ENCODE results near the gene WEE2.

WEE2 gene

DNA sequence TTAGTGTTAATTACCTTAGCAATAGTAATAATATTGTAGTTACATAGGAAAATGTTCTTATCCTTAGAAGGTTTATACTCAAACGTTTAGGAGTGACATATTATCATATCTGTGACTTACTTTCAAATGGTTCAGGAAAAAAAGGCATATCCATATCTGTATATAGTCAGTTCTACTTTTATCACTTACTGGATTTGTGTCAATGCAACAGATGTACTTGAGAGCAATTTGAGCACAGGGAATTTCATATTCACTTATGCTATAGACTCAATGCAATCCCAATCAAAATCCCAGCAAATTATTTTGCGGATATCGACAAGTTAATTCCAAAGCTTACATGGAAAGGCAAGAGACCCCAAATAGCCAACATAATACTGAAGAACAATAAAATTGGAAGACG lies 16.2 kb upstream of the WEE2 start:
- DNase-seq: no peak

DNA sequence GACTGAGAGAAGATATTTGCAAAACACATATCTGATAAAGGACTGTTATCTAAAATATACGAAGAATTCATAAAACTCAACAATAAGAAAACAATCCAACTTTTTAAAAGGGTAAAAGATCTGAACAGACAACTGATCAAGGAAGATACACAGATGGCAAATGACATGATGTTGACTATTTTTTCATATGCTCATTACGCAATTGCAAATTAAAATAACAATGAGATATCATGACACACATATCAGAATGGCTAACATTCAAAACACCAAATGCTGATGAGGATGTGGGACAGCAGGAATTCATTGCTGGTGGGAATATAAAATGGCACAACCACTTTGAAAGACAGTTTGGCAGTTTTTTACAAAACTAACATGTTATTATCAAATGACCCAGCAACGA lies 15.1 kb upstream of the WEE2 start:
- DNase-seq: no peak

DNA sequence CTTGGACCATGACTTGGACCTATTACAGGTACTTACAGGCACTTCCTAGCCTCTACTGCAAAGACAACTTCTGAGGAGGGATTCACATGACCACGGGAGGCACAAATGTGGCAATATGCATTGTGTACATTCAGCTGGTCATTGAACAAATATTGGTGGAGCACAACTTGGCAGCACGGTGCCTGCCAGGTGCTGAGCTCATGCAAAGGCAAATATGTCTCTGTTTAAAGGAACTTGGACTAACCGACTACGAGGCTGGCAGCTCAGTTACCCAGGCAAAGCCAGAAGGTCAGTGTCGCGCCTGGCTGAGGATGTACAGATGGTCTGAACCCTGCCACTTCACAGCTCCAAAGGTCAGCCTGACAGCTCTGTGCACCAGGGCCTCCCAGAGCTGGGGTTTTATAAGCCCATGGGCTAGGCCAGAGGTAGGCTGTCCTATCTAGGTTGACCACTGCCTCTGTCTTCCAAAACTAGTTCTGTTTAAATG lies 12.3 kb upstream of the WEE2 start:
- no peak for DNase-seq

DNA sequence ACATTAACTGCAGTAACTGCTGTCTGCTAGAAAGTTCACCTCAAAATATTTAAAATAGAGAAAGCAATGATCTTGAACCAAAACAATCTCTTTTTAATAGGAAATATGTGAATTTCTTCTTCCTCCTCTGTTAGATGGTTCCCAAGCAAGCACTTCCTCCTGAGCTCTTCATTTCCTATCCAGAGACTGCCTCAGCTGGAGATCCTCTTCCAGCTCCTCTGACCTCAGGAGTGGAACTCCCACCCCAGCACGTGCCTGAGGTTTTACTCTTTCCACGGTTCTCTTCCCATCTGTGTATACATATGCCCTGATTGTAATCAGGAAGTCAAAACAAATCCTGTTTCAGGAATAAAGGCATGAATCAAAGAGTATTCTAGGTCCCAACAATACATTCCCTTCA lies 11.8 kb upstream of the WEE2 start:
- DNase-seq: no peak

DNA sequence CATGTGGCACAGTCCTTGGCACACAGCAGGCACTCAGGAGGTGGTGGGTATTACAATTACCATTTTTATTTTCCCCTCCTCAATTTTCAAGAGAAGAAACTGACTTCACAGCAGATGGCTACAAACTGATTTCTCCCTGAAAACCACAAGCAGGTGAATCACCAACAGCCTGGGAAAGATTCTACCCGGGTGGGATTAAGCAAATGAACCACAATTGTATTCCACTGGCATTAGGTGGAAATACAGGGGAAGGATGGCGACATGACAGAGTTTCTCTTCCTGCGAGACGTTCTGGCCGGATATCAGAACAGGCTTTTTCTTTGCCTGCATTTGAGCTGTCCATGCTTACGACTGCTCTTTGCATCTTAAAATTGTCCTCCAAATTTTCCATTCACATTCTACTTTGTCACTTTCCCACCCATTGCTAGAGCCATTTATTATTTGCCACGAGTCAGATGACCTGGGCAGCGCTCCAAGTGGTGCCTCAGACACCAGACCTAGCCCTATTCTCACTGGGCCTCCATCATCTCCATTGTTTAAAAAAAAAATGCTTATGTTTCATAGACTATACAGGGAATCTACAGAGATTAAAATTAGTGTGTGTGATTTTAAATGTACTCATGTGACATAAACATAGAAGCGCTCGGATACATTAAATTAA lies 10.8 kb upstream of the WEE2 start:
- no peak for DNase-seq

DNA sequence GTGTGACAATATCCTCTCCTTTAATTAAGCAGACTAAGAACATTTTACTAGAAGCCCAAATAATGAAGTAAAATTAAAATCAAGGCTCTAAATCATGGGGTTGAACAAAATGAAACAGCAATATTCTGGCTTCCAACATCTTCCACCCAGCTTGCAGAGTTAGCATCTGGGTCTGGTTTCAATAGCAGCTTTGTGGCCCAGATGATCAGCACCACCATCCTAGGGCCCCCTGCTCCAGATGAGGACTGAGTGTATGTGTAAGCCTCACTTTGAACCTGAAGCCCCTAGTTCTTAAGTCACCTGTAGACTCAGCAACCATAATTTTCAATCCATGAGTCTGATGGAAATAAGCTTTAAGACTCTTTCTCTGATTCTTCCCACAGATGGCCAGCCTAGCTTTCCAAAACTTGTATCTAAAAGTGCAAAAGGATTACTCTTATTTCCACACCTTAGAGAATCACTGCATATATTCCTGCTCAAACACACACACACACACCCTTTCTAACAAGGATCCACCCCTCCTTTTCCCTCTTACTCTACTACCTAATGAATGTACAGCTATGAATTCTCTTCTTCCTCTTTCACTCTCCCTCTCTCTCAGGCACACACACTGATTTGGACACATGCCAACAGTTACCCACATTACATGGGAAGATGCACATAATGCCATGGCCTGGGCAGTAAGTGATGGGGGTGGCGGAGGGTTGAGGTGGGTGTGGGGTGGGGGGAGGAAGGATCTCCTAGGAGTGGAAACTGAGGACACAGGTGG lies 9.7 kb upstream of the WEE2 start:
- no peak for DNase-seq

DNA sequence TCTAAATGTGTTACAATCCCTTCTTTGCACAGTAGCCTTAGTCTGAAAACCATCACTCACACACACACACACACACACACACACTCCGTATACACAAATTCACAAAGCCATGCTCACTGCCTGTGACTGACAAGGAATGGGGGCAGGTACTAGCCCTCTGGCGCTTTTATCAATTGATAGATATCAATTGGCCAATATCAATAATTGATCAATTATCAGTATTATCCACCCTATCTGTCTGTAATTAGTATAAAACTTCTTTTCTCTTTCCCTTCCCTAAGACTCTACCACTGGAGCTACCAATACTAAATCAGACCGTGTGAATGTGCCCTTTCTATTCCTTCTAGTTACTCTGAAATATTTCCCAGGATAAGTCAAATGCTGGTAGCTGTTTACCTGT lies 8.3 kb upstream of the WEE2 start:
- no peak for DNase-seq

DNA sequence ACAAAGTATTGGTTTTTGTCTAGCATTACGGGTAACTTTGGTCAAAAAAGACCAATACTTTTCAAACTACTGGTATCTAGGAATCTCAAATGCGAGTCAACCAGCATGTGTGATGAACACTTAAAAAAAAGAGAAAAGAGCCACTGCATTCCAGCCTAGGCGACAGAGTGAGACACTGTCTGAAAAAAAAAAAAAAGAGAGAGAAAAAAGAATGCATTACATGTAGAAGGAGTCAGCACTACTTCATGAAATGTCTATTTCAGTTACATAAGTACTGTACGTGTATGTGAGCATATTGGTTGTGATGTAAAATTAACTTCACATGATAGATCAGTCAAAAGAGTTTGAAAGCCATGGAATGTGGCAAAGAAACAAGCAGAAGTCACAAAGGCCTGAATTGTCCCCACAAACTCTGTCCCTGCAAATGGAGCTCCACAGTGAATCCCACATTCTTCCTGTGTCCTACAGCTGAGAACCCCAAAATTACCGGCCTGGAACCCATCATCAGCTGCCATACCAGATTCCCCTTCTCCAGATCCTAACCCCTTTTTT lies 7.8 kb upstream of the WEE2 start:
- DNase-seq: no peak

DNA sequence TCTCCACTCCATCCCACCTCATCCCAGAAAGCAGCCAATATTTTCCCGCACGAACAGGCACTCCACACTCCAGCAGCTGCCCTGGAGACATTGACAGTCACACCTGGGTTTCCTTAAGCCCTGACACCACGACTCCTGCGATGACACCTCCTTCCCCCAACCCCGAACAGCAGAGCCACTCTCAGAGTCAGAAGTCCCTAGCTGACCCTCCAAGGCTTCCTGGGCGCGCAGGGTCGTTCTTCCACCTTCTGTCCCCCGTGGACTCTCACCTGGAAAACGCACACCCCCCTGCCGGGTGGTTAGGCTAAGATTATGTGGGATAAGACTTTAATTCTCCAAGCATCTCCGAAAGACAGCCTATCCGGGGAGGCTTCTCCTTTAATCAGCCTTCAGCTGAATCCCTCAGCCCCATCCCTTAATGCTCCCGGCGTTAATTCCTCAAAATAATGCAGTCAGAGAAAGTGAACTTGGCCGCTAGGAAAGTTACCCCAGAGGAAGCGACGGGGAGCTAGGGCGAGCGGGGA lies 7.2 kb upstream of the WEE2 start:
- no peak for DNase-seq

DNA sequence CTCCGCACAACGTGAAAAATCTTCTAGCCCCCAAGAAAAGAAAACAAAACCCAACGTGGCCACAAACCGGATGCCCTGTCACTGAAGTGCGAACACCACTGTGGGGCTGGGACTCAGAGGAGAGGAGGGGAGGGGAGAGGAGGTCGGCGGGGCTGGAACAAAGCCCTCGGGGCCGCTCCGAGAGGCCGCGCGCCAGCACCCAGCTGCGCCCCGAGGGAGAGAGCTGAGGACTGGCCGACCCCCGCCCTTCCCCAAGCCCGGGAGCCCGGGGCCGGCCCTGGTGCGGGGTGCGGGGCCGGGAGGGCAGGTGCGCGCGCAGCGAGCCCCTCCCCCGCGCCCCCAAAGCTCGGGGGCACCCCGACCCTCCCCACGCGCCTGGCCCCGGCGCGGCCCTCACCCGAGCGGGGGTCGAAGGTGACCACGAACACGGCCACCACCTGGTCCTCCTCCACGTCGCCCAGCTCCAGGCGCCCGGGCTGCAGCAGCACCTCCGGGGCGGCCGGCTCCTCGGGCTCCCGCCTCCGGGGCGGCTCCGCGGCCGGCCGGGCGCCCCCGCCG lies 6.6 kb upstream of the WEE2 start:
- no peak for DNase-seq

DNA sequence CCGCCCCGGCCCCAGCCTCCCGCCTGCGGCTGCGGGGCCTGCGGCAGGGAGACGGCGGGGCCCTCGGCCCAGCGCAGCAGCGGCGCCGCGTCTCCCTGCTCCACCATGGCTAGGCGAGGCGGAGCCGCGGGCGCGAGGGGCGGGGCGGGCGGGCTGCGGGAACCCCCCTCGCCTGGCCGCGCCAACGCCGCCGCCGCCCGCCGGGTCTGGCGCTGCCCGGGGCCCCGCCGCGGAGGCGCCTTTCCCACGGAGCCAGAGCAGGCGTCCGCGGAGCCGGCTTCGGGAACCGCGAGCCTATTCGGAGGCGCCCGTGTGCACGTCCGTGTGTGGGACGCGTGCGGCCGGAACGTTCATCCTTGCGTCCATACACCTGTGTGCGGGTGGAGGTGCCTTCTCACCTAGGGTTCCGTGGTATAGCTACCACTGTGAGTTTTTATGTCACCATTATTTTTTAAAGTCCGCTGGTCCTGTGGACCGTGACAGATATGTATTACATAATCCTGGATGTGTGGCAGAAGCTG lies 6.0 kb upstream of the WEE2 start, which contains the start of gene DENND11:
Gene DENND11, minus strand, starts transcription at position 120 of the 521 bp plus-strand sequence. Its CDS starts 13 bp downstream, at position 107.
- no peak for DNase-seq

DNA sequence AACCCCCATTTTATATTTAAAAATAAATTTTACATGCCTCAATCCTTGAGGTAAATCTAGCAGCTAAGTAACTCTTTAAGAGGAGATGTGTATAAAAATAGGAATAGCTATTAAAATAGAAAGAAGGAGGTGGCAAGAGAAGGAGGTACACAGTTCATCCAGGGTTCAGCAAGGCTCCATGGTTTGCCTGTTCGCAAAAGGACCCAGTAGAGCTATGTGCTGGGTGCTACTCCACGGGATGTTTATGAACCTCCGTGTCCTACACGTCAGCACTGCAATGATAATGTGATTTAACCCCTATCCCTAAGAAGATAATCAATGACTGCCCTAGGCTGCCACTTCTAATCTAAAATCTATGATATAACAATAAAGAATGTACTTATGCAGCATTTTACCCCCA lies 5.3 kb upstream of the WEE2 start:
- DNase-seq: no peak

DNA sequence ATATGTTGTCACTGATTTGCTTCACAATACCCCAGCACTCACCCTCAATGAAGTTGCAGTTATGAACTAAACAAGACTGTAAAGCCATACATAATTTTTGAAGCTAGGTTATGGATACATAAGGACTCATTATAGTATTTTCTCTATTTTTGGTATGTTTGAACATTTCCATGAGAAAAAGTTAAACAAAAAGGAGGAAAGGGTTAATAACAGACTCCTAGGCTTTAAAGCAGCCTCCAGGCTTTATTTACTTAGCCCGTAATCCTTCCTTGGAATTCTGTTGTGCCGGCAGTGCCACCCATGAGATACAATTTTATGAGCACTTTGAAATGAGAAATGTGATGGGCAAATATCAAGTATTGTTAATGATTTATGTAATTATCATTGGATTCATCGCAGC lies 4.0 kb upstream of the WEE2 start:
- DNase-seq: no peak

DNA sequence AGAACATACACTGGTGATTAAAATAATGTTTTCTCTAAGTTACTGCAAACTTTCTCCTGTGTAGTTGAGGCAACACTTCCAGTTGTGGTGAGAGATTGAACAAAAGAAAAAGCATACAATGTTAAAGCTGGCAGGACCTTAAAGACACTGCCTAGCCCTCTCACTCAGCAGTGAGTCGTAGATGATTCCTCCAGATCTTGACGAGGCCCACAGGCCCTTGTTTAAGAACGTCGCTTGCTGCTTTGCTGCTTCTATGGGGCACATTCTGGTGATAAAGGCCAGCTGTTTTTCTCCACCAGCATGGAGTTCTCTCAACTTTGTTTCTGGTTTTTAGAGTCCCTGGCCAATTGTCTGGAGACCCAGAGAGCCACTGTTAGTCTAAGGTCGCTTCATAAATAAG lies 3.4 kb upstream of the WEE2 start:
- no peak for DNase-seq

DNA sequence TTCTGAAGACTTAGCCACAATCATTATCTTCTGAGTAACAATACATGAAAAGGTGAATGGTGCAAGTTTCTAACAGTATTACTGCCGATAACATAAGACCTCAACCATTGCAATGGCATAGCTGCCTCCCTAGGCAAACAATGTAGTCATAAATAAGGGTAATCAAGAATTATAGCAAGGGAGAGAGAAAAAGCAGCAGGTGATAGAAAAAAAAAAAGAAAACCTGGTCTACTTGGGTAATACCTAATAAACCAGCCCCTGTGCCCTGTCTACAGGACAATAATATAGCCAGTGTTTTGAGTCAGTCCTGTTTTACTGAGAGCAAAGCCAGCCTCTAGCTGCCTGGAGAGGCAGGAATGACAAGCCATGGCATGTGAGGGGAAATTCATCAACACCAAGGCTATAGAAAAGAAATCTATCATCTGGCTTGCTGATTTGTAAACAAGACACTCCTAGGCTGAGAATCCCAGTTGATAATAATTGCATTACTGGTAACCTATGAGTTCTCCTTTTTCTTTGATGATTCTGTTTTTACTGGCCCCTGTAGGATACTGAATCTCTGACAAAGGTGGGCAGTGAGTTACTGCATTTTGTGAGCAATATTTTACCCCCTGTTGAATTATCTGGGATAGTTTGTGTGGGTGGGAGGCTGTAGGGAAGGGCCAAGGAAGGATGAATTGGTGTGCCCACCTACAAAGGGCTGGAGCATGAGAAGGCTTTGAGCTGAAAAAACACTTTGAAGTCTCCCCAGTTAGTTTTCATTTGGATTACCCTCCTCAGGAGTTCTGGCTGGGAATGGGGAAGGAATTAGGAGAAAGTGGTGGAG lies 1.7 kb upstream of the WEE2 start:
- no peak for DNase-seq

DNA sequence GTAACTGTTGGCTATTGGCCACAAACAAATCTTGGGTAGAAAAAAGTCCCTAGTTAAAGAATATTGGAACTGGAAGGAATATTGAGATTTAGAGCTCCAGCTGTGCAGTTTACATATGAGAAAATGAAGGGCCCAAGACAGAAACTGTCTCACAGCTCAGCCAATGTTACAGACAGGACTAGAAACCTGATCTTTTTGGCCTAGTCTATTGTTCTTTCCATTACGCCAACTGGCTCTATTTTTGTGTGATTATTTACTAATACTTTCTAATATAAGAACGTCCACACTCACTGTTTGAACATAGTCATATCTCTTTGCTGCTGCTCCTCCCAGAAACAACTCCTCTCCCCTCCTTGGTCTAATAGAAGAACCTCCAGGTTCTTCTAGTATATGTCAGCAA lies 1.2 kb downstream of the WEE2 start:
- DNase-seq: no peak

DNA sequence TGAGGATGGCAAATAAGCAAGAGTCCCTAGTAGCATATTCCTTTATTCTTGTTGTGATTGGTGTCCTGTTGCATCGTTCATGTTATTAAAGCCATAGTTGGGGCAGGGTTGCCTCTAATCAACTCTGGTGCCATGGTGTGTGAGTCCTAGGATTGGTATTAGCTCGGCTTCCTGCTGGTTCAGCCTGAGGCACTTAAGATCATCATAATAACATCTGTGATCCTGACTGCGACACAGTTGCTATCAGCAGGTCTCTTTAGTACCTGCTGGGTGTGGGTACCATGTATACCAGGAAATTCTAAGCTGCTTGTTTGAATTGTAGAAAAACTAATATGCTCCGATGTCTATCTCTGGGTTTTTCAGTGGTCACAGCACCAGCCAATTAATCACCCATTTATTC lies 1.6 kb downstream of the WEE2 start:
- no peak for DNase-seq

DNA sequence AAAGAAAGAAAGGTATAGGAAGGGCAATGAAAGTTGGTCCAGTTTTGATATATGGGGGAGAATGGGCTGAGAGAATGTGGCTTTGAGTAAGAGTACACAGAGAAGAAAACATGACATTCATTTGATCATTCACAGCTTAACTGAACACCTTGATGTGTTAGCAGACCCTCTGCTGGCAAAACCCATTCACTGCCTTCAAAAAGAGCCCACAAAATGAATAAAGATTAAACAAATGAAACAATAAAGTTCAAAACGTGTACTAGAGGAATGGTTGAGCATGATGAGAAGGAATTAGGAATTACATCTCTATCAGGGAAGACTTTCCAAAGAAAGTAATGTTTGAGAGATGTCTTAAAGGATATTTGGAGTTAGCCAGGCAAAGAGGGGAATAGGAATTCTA lies 2.1 kb downstream of the WEE2 start:
- DNase-seq: no peak

DNA sequence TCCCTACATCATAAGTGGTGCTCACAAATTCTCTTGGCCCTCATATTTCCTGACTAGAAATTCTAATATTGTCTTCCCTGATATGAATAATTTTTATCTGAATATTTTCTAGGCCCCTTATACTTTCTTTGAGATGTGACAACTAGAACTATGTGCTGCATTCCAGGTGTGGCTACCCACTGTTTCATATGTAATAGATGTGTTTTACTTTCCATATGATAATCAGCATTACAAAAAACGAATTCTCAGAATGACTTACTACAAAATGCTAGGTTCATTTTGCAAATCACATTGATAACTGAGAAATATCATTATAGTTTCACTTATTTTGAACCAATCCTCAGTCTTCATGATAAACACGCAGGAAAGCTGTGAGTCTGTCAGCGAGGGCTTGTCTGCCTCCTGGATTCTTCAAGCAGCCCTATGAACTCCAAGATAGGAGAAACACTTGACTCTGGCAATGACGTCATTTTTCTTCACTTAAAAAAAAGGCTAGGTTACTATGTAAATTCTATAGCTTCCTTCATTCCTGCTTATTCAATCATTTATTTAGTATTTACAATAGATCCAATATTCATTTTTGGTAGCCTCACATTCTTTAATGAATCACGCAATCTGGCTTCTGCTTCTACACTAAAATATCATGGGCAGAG lies 4.6 kb downstream of the WEE2 start:
- no peak for DNase-seq

DNA sequence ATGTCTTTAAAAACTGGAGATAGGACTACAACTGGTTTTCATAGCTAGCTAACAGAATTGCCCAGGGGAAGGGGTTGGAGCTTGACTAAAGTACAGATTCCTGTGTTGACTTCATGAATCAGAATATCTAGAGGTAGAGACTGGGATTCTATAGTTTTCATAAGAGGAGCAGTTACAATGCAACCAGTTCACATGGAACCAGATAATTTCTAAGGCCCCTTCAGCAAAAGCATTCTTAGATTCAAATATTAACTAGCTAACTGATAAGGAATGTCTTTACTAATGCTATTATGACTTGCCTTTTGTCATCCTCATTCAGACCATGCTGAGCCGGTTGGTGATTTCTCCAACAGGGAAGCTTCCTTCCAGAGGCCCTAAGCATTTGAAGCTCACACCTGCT lies 5.7 kb downstream of the WEE2 start:
- DNase-seq: no peak

DNA sequence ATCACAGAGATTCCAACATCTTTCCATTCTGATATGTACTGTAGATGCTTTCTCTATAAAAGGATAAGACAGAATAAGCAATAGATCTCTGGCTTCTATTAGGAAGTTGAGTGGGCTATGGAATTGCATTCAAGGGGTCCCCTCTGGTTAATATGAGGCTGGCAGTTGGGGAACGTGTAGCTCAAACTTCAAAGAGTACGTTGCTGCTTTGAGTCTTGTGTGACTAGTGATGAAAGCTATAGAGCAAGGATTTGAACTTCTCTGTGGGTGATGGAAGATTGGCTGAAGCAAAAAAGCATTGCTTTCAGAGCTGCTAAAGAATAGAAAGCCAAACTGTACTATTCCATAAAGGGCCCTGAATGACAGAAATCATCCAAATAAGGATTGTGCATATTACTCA lies 6.4 kb downstream of the WEE2 start:
- DNase-seq: no peak

DNA sequence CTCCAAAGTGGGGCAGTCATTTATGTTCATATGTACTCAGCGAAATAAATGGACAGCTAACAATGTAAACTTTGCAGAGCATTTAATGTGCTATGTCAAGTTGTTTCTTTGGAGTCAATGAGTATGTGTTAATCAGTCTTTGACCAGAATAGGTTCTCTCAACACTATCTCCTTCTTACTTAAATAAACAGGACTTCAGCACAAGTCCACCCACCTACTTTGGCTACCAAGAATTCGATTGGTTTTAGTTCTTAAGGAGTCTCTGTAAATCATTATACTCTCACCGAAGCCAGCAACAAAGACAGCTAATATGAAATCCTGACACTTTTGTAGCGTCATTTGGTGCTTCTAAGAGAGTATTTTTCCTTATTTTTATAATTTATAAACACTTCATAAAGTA lies 6.9 kb downstream of the WEE2 start:
- DNase-seq: no peak

All from cortex of kidney (tissue), 1 donor.